Measurements from ENCODE around the gene PLCD3. TPM values are rescaled to one million over a fixed set of nuclear protein-coding genes. Genes with fewer than 3 reads are reported as not detected.

Gene PLCD3
- total and polyA plus RNA-seq, 9 of the 15 experiments (the other 6 are each of a cell fraction or from before 2014, with no cell fraction given) = 0.20 to 22.6 (median 7.5) TPM

DNA sequence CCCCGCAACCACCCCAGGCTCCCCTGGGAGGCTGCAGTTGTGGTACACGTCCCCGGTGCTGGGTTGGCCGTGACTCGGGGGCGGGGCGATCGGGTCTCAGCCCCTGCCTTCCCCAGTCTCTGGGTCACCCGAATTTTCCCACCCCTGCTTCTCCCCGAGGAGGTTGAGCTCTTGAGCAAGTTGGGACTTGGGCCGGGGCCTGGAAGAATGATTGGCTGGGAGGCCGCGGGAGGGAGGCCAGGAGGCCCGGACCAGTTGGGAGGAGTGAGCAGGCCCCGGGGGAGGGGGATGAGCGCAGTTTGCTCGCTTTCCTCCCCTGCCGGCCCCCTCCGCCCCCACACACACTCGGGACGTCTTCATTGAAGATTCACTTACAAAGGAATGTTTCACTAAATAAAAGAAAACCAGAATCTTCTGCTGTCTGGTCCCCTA, 11.5 kb upstream of the PLCD3 start (continued):
- TF ChIP-seq, protein P1, sequence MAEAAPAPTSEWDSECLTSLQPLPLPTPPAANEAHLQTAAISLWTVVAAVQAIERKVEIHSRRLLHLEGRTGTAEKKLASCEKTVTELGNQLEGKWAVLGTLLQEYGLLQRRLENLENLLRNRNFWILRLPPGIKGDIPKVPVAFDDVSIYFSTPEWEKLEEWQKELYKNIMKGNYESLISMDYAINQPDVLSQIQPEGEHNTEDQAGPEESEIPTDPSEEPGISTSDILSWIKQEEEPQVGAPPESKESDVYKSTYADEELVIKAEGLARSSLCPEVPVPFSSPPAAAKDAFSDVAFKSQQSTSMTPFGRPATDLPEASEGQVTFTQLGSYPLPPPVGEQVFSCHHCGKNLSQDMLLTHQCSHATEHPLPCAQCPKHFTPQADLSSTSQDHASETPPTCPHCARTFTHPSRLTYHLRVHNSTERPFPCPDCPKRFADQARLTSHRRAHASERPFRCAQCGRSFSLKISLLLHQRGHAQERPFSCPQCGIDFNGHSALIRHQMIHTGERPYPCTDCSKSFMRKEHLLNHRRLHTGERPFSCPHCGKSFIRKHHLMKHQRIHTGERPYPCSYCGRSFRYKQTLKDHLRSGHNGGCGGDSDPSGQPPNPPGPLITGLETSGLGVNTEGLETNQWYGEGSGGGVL (CRISPR knock-in tag; IDR thresholded peaks at IDR 0.05) = no peak
- TF ChIP-seq TEAD2 (tag; IDR thresholded peaks at IDR 0.05) (no peak), PYGO2 (tag; IDR thresholded peaks at IDR 0.05) (no peak), CC2D1A (IDR thresholded peaks at IDR 0.05) (no peak), RBFOX2 (IDR thresholded peaks at IDR 0.05; ENCODE audit: low read depth, low read length) (peak; percentile 42; the same call in 1 of the 2 replicates), KDM1A (IDR thresholded peaks at IDR 0.05) (peak in 1 of 2 experiments; percentile 94; a peak in 2 of 4 replicates), NCOA4 (IDR thresholded peaks at IDR 0.05; ENCODE audit: partially characterized antibody) (no peak), ZNF263 (CRISPR knock-in tag; IDR thresholded peaks at IDR 0.05; ENCODE audit: borderline replicate concordance) (peak; percentile 64; the same call in 1 of the 2 replicates), SREBF2 (CRISPR knock-in tag; IDR thresholded peaks at IDR 0.05) (no peak), U2AF2 (optimal IDR thresholded peaks at IDR 0.05; ENCODE audit: low read depth, low read length) (no peak), SMAD1 (IDR thresholded peaks at IDR 0.05; ENCODE audit: low read depth, low read length, partially characterized antibody) (no peak), YBX1 (IDR thresholded peaks at IDR 0.05) (no peak)
- TF ChIP-seq, protein P2, sequence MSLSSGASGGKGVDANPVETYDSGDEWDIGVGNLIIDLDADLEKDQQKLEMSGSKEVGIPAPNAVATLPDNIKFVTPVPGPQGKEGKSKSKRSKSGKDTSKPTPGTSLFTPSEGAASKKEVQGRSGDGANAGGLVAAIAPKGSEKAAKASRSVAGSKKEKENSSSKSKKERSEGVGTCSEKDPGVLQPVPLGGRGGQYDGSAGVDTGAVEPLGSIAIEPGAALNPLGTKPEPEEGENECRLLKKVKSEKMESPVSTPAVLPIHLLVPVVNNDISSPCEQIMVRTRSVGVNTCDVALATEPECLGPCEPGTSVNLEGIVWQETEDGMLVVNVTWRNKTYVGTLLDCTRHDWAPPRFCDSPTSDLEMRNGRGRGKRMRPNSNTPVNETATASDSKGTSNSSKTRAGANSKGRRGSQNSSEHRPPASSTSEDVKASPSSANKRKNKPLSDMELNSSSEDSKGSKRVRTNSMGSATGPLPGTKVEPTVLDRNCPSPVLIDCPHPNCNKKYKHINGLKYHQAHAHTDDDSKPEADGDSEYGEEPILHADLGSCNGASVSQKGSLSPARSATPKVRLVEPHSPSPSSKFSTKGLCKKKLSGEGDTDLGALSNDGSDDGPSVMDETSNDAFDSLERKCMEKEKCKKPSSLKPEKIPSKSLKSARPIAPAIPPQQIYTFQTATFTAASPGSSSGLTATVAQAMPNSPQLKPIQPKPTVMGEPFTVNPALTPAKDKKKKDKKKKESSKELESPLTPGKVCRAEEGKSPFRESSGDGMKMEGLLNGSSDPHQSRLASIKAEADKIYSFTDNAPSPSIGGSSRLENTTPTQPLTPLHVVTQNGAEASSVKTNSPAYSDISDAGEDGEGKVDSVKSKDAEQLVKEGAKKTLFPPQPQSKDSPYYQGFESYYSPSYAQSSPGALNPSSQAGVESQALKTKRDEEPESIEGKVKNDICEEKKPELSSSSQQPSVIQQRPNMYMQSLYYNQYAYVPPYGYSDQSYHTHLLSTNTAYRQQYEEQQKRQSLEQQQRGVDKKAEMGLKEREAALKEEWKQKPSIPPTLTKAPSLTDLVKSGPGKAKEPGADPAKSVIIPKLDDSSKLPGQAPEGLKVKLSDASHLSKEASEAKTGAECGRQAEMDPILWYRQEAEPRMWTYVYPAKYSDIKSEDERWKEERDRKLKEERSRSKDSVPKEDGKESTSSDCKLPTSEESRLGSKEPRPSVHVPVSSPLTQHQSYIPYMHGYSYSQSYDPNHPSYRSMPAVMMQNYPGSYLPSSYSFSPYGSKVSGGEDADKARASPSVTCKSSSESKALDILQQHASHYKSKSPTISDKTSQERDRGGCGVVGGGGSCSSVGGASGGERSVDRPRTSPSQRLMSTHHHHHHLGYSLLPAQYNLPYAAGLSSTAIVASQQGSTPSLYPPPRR (CRISPR knock-in tag; IDR thresholded peaks at IDR 0.05; ENCODE audit: borderline replicate concordance) = no peak
- TF ChIP-seq, protein P3, sequence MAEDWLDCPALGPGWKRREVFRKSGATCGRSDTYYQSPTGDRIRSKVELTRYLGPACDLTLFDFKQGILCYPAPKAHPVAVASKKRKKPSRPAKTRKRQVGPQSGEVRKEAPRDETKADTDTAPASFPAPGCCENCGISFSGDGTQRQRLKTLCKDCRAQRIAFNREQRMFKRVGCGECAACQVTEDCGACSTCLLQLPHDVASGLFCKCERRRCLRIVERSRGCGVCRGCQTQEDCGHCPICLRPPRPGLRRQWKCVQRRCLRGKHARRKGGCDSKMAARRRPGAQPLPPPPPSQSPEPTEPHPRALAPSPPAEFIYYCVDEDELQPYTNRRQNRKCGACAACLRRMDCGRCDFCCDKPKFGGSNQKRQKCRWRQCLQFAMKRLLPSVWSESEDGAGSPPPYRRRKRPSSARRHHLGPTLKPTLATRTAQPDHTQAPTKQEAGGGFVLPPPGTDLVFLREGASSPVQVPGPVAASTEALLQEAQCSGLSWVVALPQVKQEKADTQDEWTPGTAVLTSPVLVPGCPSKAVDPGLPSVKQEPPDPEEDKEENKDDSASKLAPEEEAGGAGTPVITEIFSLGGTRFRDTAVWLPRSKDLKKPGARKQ (CRISPR knock-in tag; IDR thresholded peaks at IDR 0.05) = no peak
- TF ChIP-seq, protein P4, sequence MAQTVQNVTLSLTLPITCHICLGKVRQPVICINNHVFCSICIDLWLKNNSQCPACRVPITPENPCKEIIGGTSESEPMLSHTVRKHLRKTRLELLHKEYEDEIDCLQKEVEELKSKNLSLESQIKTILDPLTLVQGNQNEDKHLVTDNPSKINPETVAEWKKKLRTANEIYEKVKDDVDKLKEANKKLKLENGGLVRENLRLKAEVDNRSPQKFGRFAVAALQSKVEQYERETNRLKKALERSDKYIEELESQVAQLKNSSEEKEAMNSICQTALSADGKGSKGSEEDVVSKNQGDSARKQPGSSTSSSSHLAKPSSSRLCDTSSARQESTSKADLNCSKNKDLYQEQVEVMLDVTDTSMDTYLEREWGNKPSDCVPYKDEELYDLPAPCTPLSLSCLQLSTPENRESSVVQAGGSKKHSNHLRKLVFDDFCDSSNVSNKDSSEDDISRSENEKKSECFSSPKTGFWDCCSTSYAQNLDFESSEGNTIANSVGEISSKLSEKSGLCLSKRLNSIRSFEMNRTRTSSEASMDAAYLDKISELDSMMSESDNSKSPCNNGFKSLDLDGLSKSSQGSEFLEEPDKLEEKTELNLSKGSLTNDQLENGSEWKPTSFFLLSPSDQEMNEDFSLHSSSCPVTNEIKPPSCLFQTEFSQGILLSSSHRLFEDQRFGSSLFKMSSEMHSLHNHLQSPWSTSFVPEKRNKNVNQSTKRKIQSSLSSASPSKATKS (CRISPR knock-in tag; IDR thresholded peaks at IDR 0.05) = no peak
- TF ChIP-seq, protein P5, sequence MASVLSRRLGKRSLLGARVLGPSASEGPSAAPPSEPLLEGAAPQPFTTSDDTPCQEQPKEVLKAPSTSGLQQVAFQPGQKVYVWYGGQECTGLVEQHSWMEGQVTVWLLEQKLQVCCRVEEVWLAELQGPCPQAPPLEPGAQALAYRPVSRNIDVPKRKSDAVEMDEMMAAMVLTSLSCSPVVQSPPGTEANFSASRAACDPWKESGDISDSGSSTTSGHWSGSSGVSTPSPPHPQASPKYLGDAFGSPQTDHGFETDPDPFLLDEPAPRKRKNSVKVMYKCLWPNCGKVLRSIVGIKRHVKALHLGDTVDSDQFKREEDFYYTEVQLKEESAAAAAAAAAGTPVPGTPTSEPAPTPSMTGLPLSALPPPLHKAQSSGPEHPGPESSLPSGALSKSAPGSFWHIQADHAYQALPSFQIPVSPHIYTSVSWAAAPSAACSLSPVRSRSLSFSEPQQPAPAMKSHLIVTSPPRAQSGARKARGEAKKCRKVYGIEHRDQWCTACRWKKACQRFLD (CRISPR knock-in tag; IDR thresholded peaks at IDR 0.05) = no peak

Measured in K562 (cell line).